Mesendoderm (in vitro differentiated cells): ENCODE measurements around the gene PIK3CD.
"Not testable (repeated sequence)": the region's sequence is repeated elsewhere in the genome, so short reads cannot be mapped to it uniquely, and the experiment has no call there.

Experiments used
- DNase-seq: peaks from one replicate; pipeline ENCODE4 v3.0.0; 2013
- H2AK5ac ChIP-seq: 2 replicates; pipeline ENCODE4 v1.6.1; 2013; ENCODE audit warnings: low read length, inconsistent platforms
- H2BK120ac ChIP-seq: 2 replicates; pipeline ENCODE4 v1.6.1; 2013; ENCODE audit warnings: low read depth, mild to moderate bottlenecking, low read length, moderate library complexity, mixed read lengths
- H2BK15ac ChIP-seq: replicated peaks from 2 replicates; pipeline ENCODE4 v1.6.1; 2013; ENCODE audit warnings: low read depth, mild to moderate bottlenecking, moderate library complexity
- H2BK5ac ChIP-seq: 2 replicates; pipeline ENCODE4 v1.6.1; 2013; ENCODE audit warnings: low read length, inconsistent platforms
- H3K18ac ChIP-seq: 2 replicates; pipeline ENCODE4 v1.6.1; 2013; ENCODE audit warnings: mild to moderate bottlenecking, low read length, mixed read lengths
- H3K23ac ChIP-seq: one replicate; pipeline ENCODE4 v1.6.1; 2013; ENCODE audit warnings: low read length
- H3K27ac ChIP-seq: 2 replicates; pipeline ENCODE4 v1.5.1; 2013; ENCODE audit warnings: low read depth, mild to moderate bottlenecking, inconsistent platforms, low read length, moderate library complexity
- H3K27me3 ChIP-seq: 2 replicates; pipeline ENCODE4 v1.6.1; 2013; ENCODE audit warnings: low read length, control low read depth, mild to moderate bottlenecking, inconsistent platforms; ENCODE audit not compliant: insufficient read depth, poor library complexity
- H3K36me3 ChIP-seq: 2 replicates; pipeline ENCODE4 v1.6.1; 2013; ENCODE audit warnings: low read length, inconsistent platforms; ENCODE audit not compliant: control insufficient read depth, insufficient read depth
- H3K4ac ChIP-seq: one replicate; pipeline ENCODE4 v1.6.1; 2013; ENCODE audit warnings: low read depth, mild to moderate bottlenecking, low read length, moderate library complexity
- H3K4me1 ChIP-seq: 2 replicates; pipeline ENCODE4 v1.6.1; 2013; ENCODE audit warnings: low read depth, low read length, inconsistent platforms; ENCODE audit not compliant: control insufficient read depth
- H3K4me2 ChIP-seq: 2 replicates; pipeline ENCODE4 v1.6.1; 2013; ENCODE audit warnings: low read length
- H3K4me3 ChIP-seq: 2 replicates; pipeline ENCODE4 v1.5.1; 2013; ENCODE audit warnings: mild to moderate bottlenecking, low read length
- H3K56ac ChIP-seq: one replicate; pipeline ENCODE4 v1.6.1; 2013; ENCODE audit warnings: low read length
- H3K79me1 ChIP-seq: 2 replicates; pipeline ENCODE4 v1.6.1; 2013; ENCODE audit warnings: low read length, inconsistent platforms
- H3K79me2 ChIP-seq: 2 replicates; pipeline ENCODE4 v1.6.1; 2013; ENCODE audit warnings: mild to moderate bottlenecking, low read length; ENCODE audit not compliant: control insufficient read depth, insufficient read depth
- H3K9ac ChIP-seq: 2 replicates; pipeline ENCODE4 v1.6.1; 2013; ENCODE audit warnings: low read length, inconsistent platforms
- H4K5ac ChIP-seq: one replicate; pipeline ENCODE4 v1.6.1; 2013; ENCODE audit warnings: low read length
- H4K8ac ChIP-seq: one replicate; pipeline ENCODE4 v1.6.1; 2013; ENCODE audit warnings: low read depth, mild to moderate bottlenecking, control low read depth, low read length, moderate library complexity
- WGBS: extraction: QIAGEN DNeasy Blood & Tissue Kit; methylation state at CpG from one replicate; pipeline ENCODE4 v1.1.7; 2013; ENCODE audit warnings: low lambda C conversion rate, missing lambda C conversion rate; ENCODE audit not compliant: insufficient coverage; ENCODE audit errors: extremely low coverage; 5-methylcytosine and 5-hydroxymethylcytosine counted together

PIK3CD gene

GRCh38 chr1:9615316-9616063, 36.0 kb upstream of the PIK3CD start:
- WGBS, result no CpG with 5 or more reads among the region's 16 CpGs
- no peak overlapping the region for H2BK120ac ChIP-seq
- no peaks in the 10 kb centered on the region for H3K79me2 ChIP-seq
- H3K4me2 ChIP-seq, result no peak overlapping the region
- DNase-seq, result peak; percentile 69
- no peaks in the 10 kb centered on the region for H3K79me1 ChIP-seq
- no peak overlapping the region for H4K8ac ChIP-seq
- no peak overlapping the region for H2AK5ac ChIP-seq
- no peak overlapping the region for H3K4me3 ChIP-seq
- H3K9ac ChIP-seq, result no peak overlapping the region
- H2BK5ac ChIP-seq, result no peak overlapping the region
- H3K18ac ChIP-seq, result no peak overlapping the region
- H3K27ac ChIP-seq, result no peak overlapping the region
- no peaks in the 10 kb centered on the region for H3K4me1 ChIP-seq
- H3K36me3 ChIP-seq, result no peaks in the 10 kb centered on the region
- no peak overlapping the region for H2BK15ac ChIP-seq
- H3K4ac ChIP-seq, result no peak overlapping the region
- no peaks in the 10 kb centered on the region for H3K27me3 ChIP-seq
- H3K56ac ChIP-seq, result no peak overlapping the region
- no peak overlapping the region for H4K5ac ChIP-seq
- H3K23ac ChIP-seq, result no peak overlapping the region

- Histone ChIP-seq H4K8ac (no peak overlapping the region), H2BK5ac (no peak overlapping the region), H3K9ac (no peak overlapping the region), H2AK5ac (no peak overlapping the region), H3K4ac (no peak overlapping the region), H4K5ac (no peak overlapping the region), H3K79me1 (no peaks in the 10 kb centered on the region), H3K36me3 (no peaks in the 10 kb centered on the region), H3K27ac (no peak overlapping the region), H3K79me2 (no peaks in the 10 kb centered on the region), H2BK15ac (no peak overlapping the region), H3K4me3 (no peak overlapping the region), H3K56ac (no peak overlapping the region), H3K4me1 (no peaks in the 10 kb centered on the region), H3K23ac (no peak overlapping the region), H3K27me3 (no peaks in the 10 kb centered on the region), H3K18ac (no peak overlapping the region), H2BK120ac (no peak overlapping the region), H3K4me2 (no peak overlapping the region)
- WGBS, result no CpG with 5 or more reads among the region's 18 CpGs
- DNase-seq, result no peak
Measured at GRCh38 chr1:9618909-9619679, 32.4 kb upstream of the PIK3CD start.

GRCh38 chr1:9621032-9621431, 30.5 kb upstream of the PIK3CD start:
- no peak for DNase-seq
- no peak overlapping the region for H3K27ac ChIP-seq
- no peaks in the 10 kb centered on the region for H3K79me2 ChIP-seq
- no peaks in the 10 kb centered on the region for H3K27me3 ChIP-seq
- H3K4me1 ChIP-seq, result no peaks in the 10 kb centered on the region
- H2BK5ac ChIP-seq, result no peak overlapping the region
- no peak overlapping the region for H3K4me2 ChIP-seq
- H4K8ac ChIP-seq, result no peak overlapping the region
- H3K23ac ChIP-seq, result no peak overlapping the region
- no peak overlapping the region for H3K9ac ChIP-seq
- no peak overlapping the region for H3K56ac ChIP-seq
- H3K18ac ChIP-seq, result no peak overlapping the region
- no peak overlapping the region for H4K5ac ChIP-seq
- no peak overlapping the region for H2AK5ac ChIP-seq
- no peak overlapping the region for H2BK15ac ChIP-seq
- H3K36me3 ChIP-seq, result no peaks in the 10 kb centered on the region
- H2BK120ac ChIP-seq, result no peak overlapping the region
- no peak overlapping the region for H3K4ac ChIP-seq
- H3K4me3 ChIP-seq, result no peak overlapping the region
- H3K79me1 ChIP-seq, result no peaks in the 10 kb centered on the region

GRCh38 chr1:9624081-9624480, 27.4 kb upstream of the PIK3CD start:
- no peak for DNase-seq
- Histone ChIP-seq H3K79me1 (no peaks in the 10 kb centered on the region), H3K27me3 (no peaks in the 10 kb centered on the region), H2BK5ac (no peak overlapping the region), H2BK15ac (no peak overlapping the region), H2BK120ac (no peak overlapping the region), H3K36me3 (no peaks in the 10 kb centered on the region), H3K23ac (no peak overlapping the region), H3K4me3 (no peak overlapping the region), H3K79me2 (no peaks in the 10 kb centered on the region), H3K18ac (no peak overlapping the region), H4K8ac (no peak overlapping the region), H3K4me1 (no peaks in the 10 kb centered on the region), H3K56ac (no peak overlapping the region), H4K5ac (no peak overlapping the region), H2AK5ac (no peak overlapping the region), H3K4me2 (no peak overlapping the region), H3K4ac (no peak overlapping the region), H3K27ac (no peak overlapping the region), H3K9ac (no peak overlapping the region)
- WGBS, result no CpG with 5 or more reads among the region's 2 CpGs

GRCh38 chr1:9625030-9625429, 26.5 kb upstream of the PIK3CD start:
- H4K5ac ChIP-seq, H3K56ac ChIP-seq, H3K36me3 ChIP-seq, H3K4me3 ChIP-seq, H2BK15ac ChIP-seq, H3K27ac ChIP-seq, H3K4me1 ChIP-seq, H2BK5ac ChIP-seq, DNase-seq, H2AK5ac ChIP-seq, H3K79me1 ChIP-seq, H3K4me2 ChIP-seq, H3K23ac ChIP-seq, H3K9ac ChIP-seq, H4K8ac ChIP-seq, H3K27me3 ChIP-seq, H2BK120ac ChIP-seq, H3K79me2 ChIP-seq, H3K18ac ChIP-seq, H3K4ac ChIP-seq: not testable (repeated sequence)
- WGBS, result no CpG with 5 or more reads among the region's 3 CpGs
